CD4-positive, alpha-beta memory T cell (primary cell): ENCODE results near the gene FHIT. TPM values are rescaled to one million over a fixed set of nuclear protein-coding genes. Genes with fewer than 3 reads are reported as not detected.

Source experiments
- CTCF ChIA-PET: fragments of 350-600 bp; sonication (Branson Sonifier 250); formaldehyde crosslinking; loops from one replicate; lab custom pipeline; 2021; ENCODE audit warnings: inconsistent platforms; ENCODE audit not compliant: partially characterized antibody; lab: Charles Lee
- POLR2A ChIA-PET: fragments of 350-600 bp; sonication (Branson Sonifier 250); formaldehyde crosslinking; loops from one replicate; lab custom pipeline; 2021; ENCODE audit not compliant: partially characterized antibody; lab: Charles Lee
- DNase-seq, 5 donors: peaks; one replicate each; pipeline versions ENCODE4 v3.0.0 to v3.0.0-alpha.2; 2020 to 2022; ENCODE audit warnings: mixed read lengths in 1 of 5
- H3K27ac ChIP-seq: one replicate; pipeline ENCODE4 v1.7.0; 2013; ENCODE audit warnings: low read depth, low read length
- H3K27me3 ChIP-seq: 2 replicates; pipeline ENCODE4 v1.7.0; 2013; ENCODE audit warnings: mild to moderate bottlenecking, low read length, moderate library complexity; ENCODE audit not compliant: insufficient read depth
- H3K36me3 ChIP-seq: 2 replicates; pipeline ENCODE4 v1.7.0; 2013; ENCODE audit warnings: mild to moderate bottlenecking, low read length, moderate library complexity; ENCODE audit not compliant: insufficient read depth
- H3K4me1 ChIP-seq: 2 replicates; pipeline ENCODE4 v1.7.0; 2013; ENCODE audit warnings: mild to moderate bottlenecking, low read length, moderate library complexity; ENCODE audit not compliant: insufficient read depth
- H3K4me3 ChIP-seq, 2 donors: one replicate each; pipeline ENCODE4 v1.7.0; 2013; ENCODE audit warnings: low read length in 2 of 2, mild to moderate bottlenecking in 1 of 2
- H3K9me3 ChIP-seq, 2 donors: one replicate each; pipeline ENCODE4 v1.7.0; 2013; ENCODE audit warnings: low read length in 2 of 2, control low read depth in 1 of 2; ENCODE audit not compliant: control insufficient read depth in 1 of 2
- H3K27ac Mint-ChIP-seq, 7 donors: one replicate each; pipeline ENCODE4 v1.8.0; 2020 to 2021; ENCODE audit warnings: mixed read lengths in 7 of 7, mild to moderate bottlenecking in 6 of 7, inconsistent platforms in 3 of 7, moderate library complexity in 3 of 7
- H3K27me3 Mint-ChIP-seq, 2 donors: one replicate each; pipeline ENCODE4 v1.8.0; 2020 to 2021; ENCODE audit warnings: mixed read lengths in 2 of 2
- H3K36me3 Mint-ChIP-seq, 2 donors: one replicate each; pipeline ENCODE4 v1.8.0; 2020 to 2021; ENCODE audit warnings: mixed read lengths in 2 of 2, inconsistent platforms in 1 of 2, mild to moderate bottlenecking in 1 of 2
- H3K4me1 Mint-ChIP-seq, 4 donors: one replicate each; pipeline ENCODE4 v1.8.0; 2020 to 2021; ENCODE audit warnings: mixed read lengths in 4 of 4, mild to moderate bottlenecking in 1 of 4
- H3K4me3 Mint-ChIP-seq, 8 donors: one replicate each; pipeline ENCODE4 v1.8.0; 2020 to 2021; ENCODE audit warnings: mixed read lengths in 8 of 8, mild to moderate bottlenecking in 7 of 8, moderate library complexity in 6 of 8, inconsistent platforms in 3 of 8
- H3K9me3 Mint-ChIP-seq, 8 donors: one replicate each; pipeline ENCODE4 v1.8.0; 2020 to 2021; ENCODE audit warnings: mixed read lengths in 8 of 8, mild to moderate bottlenecking in 5 of 8, inconsistent platforms in 3 of 8, moderate library complexity in 1 of 8
- intact Hi-C: fragments of 100-400 bp; cut with micrococcal nuclease; formaldehyde crosslinking; loops from one replicate; pipeline ENCODE4 v1.15.1; 2023
- polyA plus RNA-seq, 2 donors: library from polyadenylated mRNA; unstranded; fragments of 300-500 nt; fragmentation: Illumina TruSeq; gene quantifications; one replicate each; pipeline ENCODE4 v1.2.3, GENCODE V29; 2021
- total RNA-seq, 2 experiments: library from RNA; stranded (reverse); gene quantifications; one replicate each; pipeline ENCODE4 v1.2.3, GENCODE V29; 2021

FHIT gene
- total and polyA plus RNA-seq, 4 experiments from 2014 or later: 8.5 to 58.7 (median 33.2) TPM

- POLR2A ChIA-PET: no interaction called here
Observed at GRCh38 chr3:60424942-60425341, 826.3 kb downstream of the FHIT start.

GRCh38 chr3:60424034-60424433 is 827.2 kb downstream of the FHIT start:
- ChIA-PET POLR2A (no interaction called here), CTCF (no interaction called here)
- H3K27me3 Mint-ChIP-seq: no peaks in the 10 kb centered on the region
- no peaks in the 10 kb centered on the region for H3K36me3 ChIP-seq
- no peak for DNase-seq
- H3K27ac ChIP-seq: no peak overlapping the region
- no peaks in the 10 kb centered on the region for H3K4me1 ChIP-seq
- no peak overlapping the region for H3K4me3 ChIP-seq
- no peaks in the 10 kb centered on the region for H3K9me3 Mint-ChIP-seq
- no peak overlapping the region for H3K27ac Mint-ChIP-seq
- intact Hi-C loops: no loop called here
- H3K9me3 ChIP-seq: no peaks in the 10 kb centered on the region
- H3K36me3 Mint-ChIP-seq: no peaks in the 10 kb centered on the region
- H3K27me3 ChIP-seq: no peaks in the 10 kb centered on the region
- H3K4me3 Mint-ChIP-seq: no peak overlapping the region
- H3K4me1 Mint-ChIP-seq: no peaks in the 10 kb centered on the region

More at GRCh38 chr3:60424942-60425341, 826.3 kb downstream of the FHIT start:
- Histone ChIP-seq H3K4me1 (no peaks in the 10 kb centered on the region), H3K27me3 (no peaks in the 10 kb centered on the region), H3K4me3 (no peak overlapping the region), H3K9me3 (no peaks in the 10 kb centered on the region), H3K36me3 (no peaks in the 10 kb centered on the region), H3K27ac (no peak overlapping the region)
- CTCF ChIA-PET: no interaction called here
- no peak for DNase-seq
- Mint-ChIP-seq H3K27me3 (no peaks in the 10 kb centered on the region), H3K4me1 (no peaks in the 10 kb centered on the region), H3K4me3 (no peak overlapping the region), H3K9me3 (no peaks in the 10 kb centered on the region), H3K27ac (no peak overlapping the region), H3K36me3 (no peaks in the 10 kb centered on the region)
- intact Hi-C loops: no loop called here

- Histone ChIP-seq H3K27ac (no peak overlapping the region), H3K4me1 (no peaks in the 10 kb centered on the region), H3K9me3 (no peaks in the 10 kb centered on the region), H3K27me3 (no peaks in the 10 kb centered on the region), H3K36me3 (no peaks in the 10 kb centered on the region), H3K4me3 (no peak overlapping the region)
- DNase-seq: no peak
- intact Hi-C loops: no loop called here
- Mint-ChIP-seq H3K4me1 (no peaks in the 10 kb centered on the region), H3K36me3 (no peaks in the 10 kb centered on the region), H3K9me3 (no peaks in the 10 kb centered on the region), H3K27ac (no peak overlapping the region), H3K27me3 (no peaks in the 10 kb centered on the region), H3K4me3 (no peak overlapping the region)
- ChIA-PET POLR2A (no interaction called here), CTCF (no interaction called here)
Observed at GRCh38 chr3:60423556-60423955, 827.7 kb downstream of the FHIT start.

- H3K4me3 ChIP-seq: no peak overlapping the region
- CTCF ChIA-PET: interaction anchor here (0.7 kb wide), 1 partner anchor 9 kb away, joined by 3 read pairs; no protein-coding TSS in a partner anchor
- intact Hi-C loops: no loop called here
- no peaks in the 10 kb centered on the region for H3K9me3 ChIP-seq
- no peaks in the 10 kb centered on the region for H3K4me1 ChIP-seq
- no peak for DNase-seq
- H3K36me3 Mint-ChIP-seq: no peaks in the 10 kb centered on the region
- no peaks in the 10 kb centered on the region for H3K27me3 ChIP-seq
- no peak overlapping the region for H3K27ac ChIP-seq
- H3K4me1 Mint-ChIP-seq: no peaks in the 10 kb centered on the region
- H3K36me3 ChIP-seq: no peaks in the 10 kb centered on the region
- H3K27ac Mint-ChIP-seq: peak overlapping the region in 1 of 7 donors; percentile 9
- H3K4me3 Mint-ChIP-seq: no peak overlapping the region
- POLR2A ChIA-PET: no interaction called here
- no peaks in the 10 kb centered on the region for H3K27me3 Mint-ChIP-seq
- H3K9me3 Mint-ChIP-seq: no peaks in the 10 kb centered on the region
Observed at GRCh38 chr3:60421749-60422446, 829.4 kb downstream of the FHIT start.

- H3K9me3 Mint-ChIP-seq: peaks cover 0 to 7% (median 2%) of the 10 kb centered on the region in 8 donors
- no peak for DNase-seq
- no peak overlapping the region for H3K27ac Mint-ChIP-seq
- H3K27me3 ChIP-seq: no peaks in the 10 kb centered on the region
- no peak overlapping the region for H3K27ac ChIP-seq
- no peaks in the 10 kb centered on the region for H3K9me3 ChIP-seq
- ChIA-PET POLR2A (no interaction called here), CTCF (no interaction called here)
- intact Hi-C loops: no loop called here
- H3K4me1 Mint-ChIP-seq: no peaks in the 10 kb centered on the region
- no peak overlapping the region for H3K4me3 Mint-ChIP-seq
- H3K36me3 ChIP-seq: no peaks in the 10 kb centered on the region
- H3K27me3 Mint-ChIP-seq: peaks cover 0 to 4% of the 10 kb centered on the region in 2 donors
- H3K36me3 Mint-ChIP-seq: no peaks in the 10 kb centered on the region
- H3K4me1 ChIP-seq: no peaks in the 10 kb centered on the region
- H3K4me3 ChIP-seq: no peak overlapping the region
Observed at GRCh38 chr3:60417576-60417975, 833.7 kb downstream of the FHIT start.

- Histone ChIP-seq H3K4me3 (no peak overlapping the region), H3K36me3 (no peaks in the 10 kb centered on the region), H3K9me3 (no peaks in the 10 kb centered on the region), H3K27ac (no peak overlapping the region), H3K4me1 (no peaks in the 10 kb centered on the region), H3K27me3 (no peaks in the 10 kb centered on the region)
- ChIA-PET POLR2A (no interaction called here), CTCF (no interaction called here)
- Mint-ChIP-seq H3K36me3 (no peaks in the 10 kb centered on the region), H3K4me1 (no peaks in the 10 kb centered on the region), H3K27me3 (peaks cover 0 to 4% of the 10 kb centered on the region in 2 donors), H3K4me3 (no peak overlapping the region), H3K9me3 (peaks cover 0 to 7% (median 4%) of the 10 kb centered on the region in 8 donors), H3K27ac (no peak overlapping the region)
- intact Hi-C loops: no loop called here
- no peak for DNase-seq
Observed at GRCh38 chr3:60414011-60414410, 837.2 kb downstream of the FHIT start.

- no peak for DNase-seq
- Histone ChIP-seq H3K36me3 (no peaks in the 10 kb centered on the region), H3K27me3 (no peaks in the 10 kb centered on the region), H3K27ac (no peak overlapping the region), H3K4me1 (no peaks in the 10 kb centered on the region), H3K4me3 (no peak overlapping the region), H3K9me3 (no peaks in the 10 kb centered on the region)
- no peak overlapping the region for H3K27ac Mint-ChIP-seq
- no peaks in the 10 kb centered on the region for H3K4me1 Mint-ChIP-seq
- peaks cover 0 to 4% of the 10 kb centered on the region in 2 donors for H3K27me3 Mint-ChIP-seq
- H3K36me3 Mint-ChIP-seq: no peaks in the 10 kb centered on the region
- peaks cover 0 to 7% (median 4%) of the 10 kb centered on the region in 8 donors for H3K9me3 Mint-ChIP-seq
- CTCF ChIA-PET: no interaction called here
- H3K4me3 Mint-ChIP-seq: no peak overlapping the region
- intact Hi-C loops: no loop called here
- POLR2A ChIA-PET: no interaction called here
Observed at GRCh38 chr3:60413551-60413950, 837.7 kb downstream of the FHIT start.
